ENCODE data around the gene ZNF773.

GRCh38 chr19:57452307-57452706 lies 47.4 kb upstream of the ZNF773 start:
- no peak for TF ChIP-seq RCOR1 (IDR thresholded peaks at IDR 0.05; ENCODE audit: low read length)
- no peak for TF ChIP-seq CTCF (IDR thresholded peaks at IDR 0.05)
- TF ChIP-seq POLR2AphosphoS5 (IDR thresholded peaks at IDR 0.05; ENCODE audit: low read depth, low read length), result no peak

Measured in SK-N-SH (cell line).